AG04450 (cell line): ENCODE measurements around the gene NINJ1. TPM values are rescaled to one million over a fixed set of nuclear protein-coding genes. Genes with fewer than 3 reads are reported as not detected.

Source experiments
- CTCF ChIA-PET: fragments of 300-600, 350-600 bp; formaldehyde crosslinking; extraction: SDS; loops from one replicate; lab custom pipeline; 2022; ENCODE audit warnings: antibody characterized with exemption, inconsistent platforms; lab: Charles Lee
- POLR2A ChIA-PET: fragments of 350-600 bp; formaldehyde crosslinking; extraction: SDS; loops from one replicate; lab custom pipeline; 2021; ENCODE audit warnings: antibody characterized with exemption, inconsistent platforms; lab: Yijun Ruan, JAX
- DNase-seq: peaks from one replicate; pipeline ENCODE4 v3.0.0-alpha.2; 2011; ENCODE audit warnings: low read depth, low spot score
- H3K27ac ChIP-seq: one replicate; pipeline ENCODE4 v1.5.1; 2012; ENCODE audit warnings: low read depth, low read length, control low read depth
- H3K27me3 ChIP-seq: one replicate; pipeline ENCODE4 v1.6.0; 2012; ENCODE audit warnings: low read length; ENCODE audit not compliant: control insufficient read depth, insufficient read depth
- H3K4me3 ChIP-seq: 2 replicates; pipeline ENCODE4 v1.5.1; 2011; ENCODE audit warnings: mild to moderate bottlenecking, low read depth, low read length, control low read depth
- H3K9me3 ChIP-seq: 2 replicates; pipeline ENCODE4 v1.5.1; 2012; ENCODE audit warnings: low read length; ENCODE audit not compliant: control insufficient read depth, insufficient read depth
- CTCF ChIP-seq: IDR thresholded peaks from 2 replicates; pipeline ENCODE4 v1.5.1; 2011; ENCODE audit warnings: low read depth, low read length, control low read depth, inconsistent platforms
- polyA plus RNA-seq: library from polyadenylated mRNA; depleted of rRNA; stranded (reverse); fragments of >200 nt; gene quantifications from 2 replicates; pipeline ENCODE4 v1.2.3, GENCODE V29; 2011

NINJ1 gene
- polyA plus RNA-seq, 1 experiment, result 26.8 TPM

GRCh38 chr9:93134740-93135444 is 841 bp upstream of the NINJ1 start:
- Histone ChIP-seq H3K27ac (peak overlapping the region; percentile 87), H3K27me3 (no peaks in the 10 kb centered on the region), H3K4me3 (peak overlapping the region; percentile 77), H3K9me3 (peaks cover 6% of the 10 kb centered on the region)
- POLR2A ChIA-PET, result interaction anchor here (1.2 to 1.6 kb wide), 2 partner anchors 15 to 19 kb away, joined by 5 to 24 read pairs; no protein-coding TSS in a partner anchor
- CTCF ChIA-PET, result interaction anchor here (1.1 to 1.4 kb wide), 2 partner anchors 15 to 171 kb away, joined by 3 to 7 read pairs; no protein-coding TSS in a partner anchor
- no peak for TF ChIP-seq CTCF
- no peak for DNase-seq

GRCh38 chr9:93133681-93134014 is 403 bp downstream of the NINJ1 start:
- H3K9me3 ChIP-seq, result peaks cover 5% of the 10 kb centered on the region
- H3K27me3 ChIP-seq, result no peaks in the 10 kb centered on the region
- peak overlapping the region; percentile 96 for H3K27ac ChIP-seq
- H3K4me3 ChIP-seq, result peak overlapping the region; percentile 77
- peak; percentile 66 for DNase-seq
- no peak for TF ChIP-seq CTCF
- ChIA-PET CTCF (interaction anchor here (1.4 kb wide), 1 partner anchor 14 kb away, joined by 7 read pairs; no protein-coding TSS in a partner anchor), POLR2A (interaction anchor here (0.6 to 1.6 kb wide), 7 partner anchors 11 to 194 kb away, joined by 3 to 24 read pairs (median 4); partner anchors contain the start of gene CARD19)

- no peaks in the 10 kb centered on the region; the same call in 1 of the 2 replicates for H3K9me3 ChIP-seq
- no peaks in the 10 kb centered on the region for H3K27me3 ChIP-seq
- CTCF ChIA-PET, result interaction anchor here (1.4 kb wide), 1 partner anchor 13 kb away, joined by 7 read pairs; no protein-coding TSS in a partner anchor
- DNase-seq, result no peak
- peak overlapping the region; percentile 96 for H3K27ac ChIP-seq
- TF ChIP-seq CTCF, result no peak
- POLR2A ChIA-PET, result interaction anchor here (0.6 to 1.6 kb wide), 7 partner anchors 11 to 195 kb away, joined by 3 to 24 read pairs (median 4); partner anchors contain the start of gene CARD19
- peak overlapping the region; percentile 77 for H3K4me3 ChIP-seq
Measured at GRCh38 chr9:93132946-93133680, 938 bp downstream of the NINJ1 start.

- H3K9me3 ChIP-seq, result no peaks in the 10 kb centered on the region; the same call in 1 of the 2 replicates
- H3K4me3 ChIP-seq, result peak overlapping the region; percentile 77
- ChIA-PET POLR2A (no interaction called here), CTCF (interaction anchor here (1.5 kb wide), 1 partner anchor 23 kb away, joined by 7 read pairs; no protein-coding TSS in a partner anchor)
- no peak for DNase-seq
- H3K27me3 ChIP-seq, result no peaks in the 10 kb centered on the region
- TF ChIP-seq CTCF, result no peak
- H3K27ac ChIP-seq, result peak overlapping the region; percentile 96
Measured at GRCh38 chr9:93132287-93132927, 1.6 kb downstream of the NINJ1 start.
